OCI-M1 (cell line): ENCODE measurements around the gene TNS2.

Experiments used
- DNase-seq: peaks from one replicate; lab custom pipeline; 2025; lab: John Stamatoyannopoulos, UW

The TNS2 gene

DNA sequence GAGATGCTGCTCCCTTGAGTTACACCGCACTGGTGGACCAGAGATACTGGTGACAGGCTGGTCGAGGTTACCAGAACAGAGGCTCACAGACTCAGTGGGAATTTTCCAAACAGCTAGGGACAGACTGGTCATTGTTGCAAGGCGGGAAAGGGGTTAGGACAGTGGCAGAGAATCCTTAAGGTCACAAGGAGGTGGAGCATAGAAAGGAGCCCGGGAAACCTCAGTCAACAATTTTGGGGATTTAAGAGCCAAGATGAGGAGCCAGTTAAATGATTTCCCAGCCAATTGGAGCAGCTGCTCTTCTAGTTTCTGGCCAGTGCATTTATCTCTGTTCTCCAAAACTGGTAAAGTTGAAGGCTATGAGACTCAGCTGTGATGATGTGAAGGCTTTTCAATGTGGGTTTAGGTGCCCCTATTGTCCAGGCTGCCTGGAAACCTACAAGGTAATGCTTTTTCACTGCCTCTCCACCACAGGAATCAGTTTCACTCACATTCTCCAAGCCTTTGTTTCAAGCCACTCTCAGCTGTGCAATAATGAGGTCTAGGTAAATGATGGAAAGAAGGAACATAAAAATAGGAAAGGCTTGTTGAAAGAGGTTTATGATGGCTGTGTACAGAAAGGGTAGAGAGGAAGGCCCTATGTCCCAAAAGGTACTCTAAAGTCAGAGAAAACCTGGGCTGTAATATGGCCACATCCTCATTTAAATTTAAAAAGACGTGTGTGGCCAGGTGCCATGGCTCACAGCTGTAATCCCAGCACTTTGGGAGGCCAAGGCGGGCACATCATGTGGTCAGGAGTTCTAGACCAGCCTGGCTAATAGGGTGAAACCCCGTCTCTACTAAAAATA is 7.0 kb upstream of the TNS2 start:
- no peak for DNase-seq

DNA sequence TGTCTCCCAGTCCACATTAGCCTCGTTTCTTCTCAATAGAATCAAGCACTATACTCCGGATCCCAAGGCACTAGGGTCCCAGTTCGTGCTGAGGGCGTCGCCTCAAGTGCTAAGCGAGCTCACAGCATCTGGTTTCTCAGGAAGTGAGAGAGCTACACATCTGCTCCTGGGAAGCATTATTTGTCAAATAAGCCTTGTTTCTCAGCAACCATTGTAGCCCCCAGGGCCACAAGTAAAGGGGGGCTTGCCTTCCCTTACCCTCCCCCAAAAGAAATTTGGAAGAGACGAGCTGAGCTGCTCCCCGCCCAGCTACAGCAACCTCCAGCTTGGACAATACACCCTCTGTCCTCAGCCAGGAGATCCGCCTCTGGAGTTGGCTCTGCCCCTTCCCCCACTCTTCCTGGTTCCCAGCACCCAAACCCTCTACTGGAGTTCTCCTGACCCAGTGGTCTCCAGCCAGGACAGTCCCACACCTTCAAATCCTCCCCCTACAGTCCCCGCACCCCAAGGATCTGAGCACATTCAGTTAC is 5.7 kb upstream of the TNS2 start:
- no peak for DNase-seq

DNA sequence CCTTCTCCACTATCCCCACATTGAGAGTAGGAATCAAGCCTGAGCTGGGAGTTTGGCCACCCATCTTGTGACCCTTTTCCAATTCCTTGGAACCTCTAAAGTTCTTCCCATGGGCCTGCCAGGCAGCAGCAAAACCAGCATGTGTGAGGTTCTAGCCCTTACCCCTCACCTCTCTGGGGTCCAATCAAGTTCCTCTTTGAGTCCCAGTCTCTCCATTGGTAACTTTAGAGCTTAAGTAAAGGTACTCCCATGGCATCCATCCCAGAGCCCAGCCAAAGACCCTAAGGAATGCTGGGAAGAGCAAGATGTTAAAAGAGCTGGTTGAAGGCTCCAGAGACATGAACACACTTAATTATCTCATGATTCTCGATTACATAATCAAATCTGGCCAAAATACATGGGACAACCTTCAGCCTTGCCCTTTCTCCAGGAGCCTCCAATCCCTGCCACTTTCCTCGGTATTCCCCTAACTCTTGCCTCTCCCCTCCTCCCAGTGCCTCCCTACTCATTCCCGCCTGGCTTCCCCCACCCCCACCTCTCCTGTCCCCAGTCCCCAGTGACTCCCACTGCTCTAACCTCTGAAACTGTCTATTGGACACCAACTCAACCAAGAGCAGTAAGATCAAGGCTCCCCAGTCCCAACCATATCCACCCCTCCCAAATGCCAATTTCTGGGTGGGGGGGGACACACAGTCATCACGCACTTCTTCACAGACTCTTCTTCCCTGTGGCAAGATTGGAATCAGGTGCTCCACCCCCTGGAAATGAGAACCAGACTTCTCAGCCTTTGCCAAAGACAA is 4.8 kb upstream of the TNS2 start:
- no peak for DNase-seq

DNA sequence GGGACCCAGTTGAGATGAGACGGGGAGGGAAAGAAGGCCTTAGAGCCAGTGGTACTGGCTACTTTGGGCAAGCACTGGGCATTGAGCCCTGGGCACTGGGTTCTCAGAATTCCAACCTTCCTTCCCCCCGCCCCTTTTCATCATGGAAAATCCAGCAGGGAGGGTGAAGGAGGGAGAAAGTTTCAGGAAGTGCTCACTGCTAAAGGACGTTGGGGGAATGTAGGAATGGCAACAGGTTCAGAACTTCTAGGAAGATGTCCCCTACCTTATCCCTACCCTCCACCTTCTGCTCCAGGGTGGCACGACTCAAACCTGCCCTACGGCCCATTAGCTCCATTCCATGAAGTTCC is 4.2 kb upstream of the TNS2 start:
- DNase-seq: no peak

DNA sequence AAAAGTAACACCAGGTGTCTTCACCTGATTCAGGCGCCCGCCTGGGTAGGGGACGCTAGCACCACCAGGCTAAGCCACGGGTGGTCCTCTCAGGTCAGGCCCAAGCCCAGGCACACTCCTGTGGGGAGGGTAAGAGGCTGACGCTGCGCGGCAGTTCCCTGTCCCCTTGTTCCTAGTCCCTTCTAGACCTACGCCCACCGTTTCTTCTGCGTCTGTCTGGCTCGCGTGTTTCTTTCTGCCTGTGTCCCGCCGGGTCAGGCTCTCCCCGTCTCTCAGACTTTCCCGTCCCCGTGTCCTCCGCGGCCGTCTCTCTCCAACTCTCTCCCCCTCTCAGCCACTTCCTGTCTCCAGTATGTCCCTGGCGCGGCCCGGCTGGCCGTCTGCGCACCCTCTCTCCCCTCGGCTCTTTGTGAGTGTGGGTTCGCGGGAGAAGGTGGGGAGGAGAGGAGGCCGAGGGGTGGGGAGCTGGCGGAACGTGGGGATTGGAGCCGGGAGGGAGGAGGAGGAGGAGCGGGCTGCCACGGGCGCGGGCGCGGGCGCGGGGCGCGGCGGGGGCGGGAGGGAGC is 3.1 kb upstream of the TNS2 start:
- peak; percentile 72 for DNase-seq

DNA sequence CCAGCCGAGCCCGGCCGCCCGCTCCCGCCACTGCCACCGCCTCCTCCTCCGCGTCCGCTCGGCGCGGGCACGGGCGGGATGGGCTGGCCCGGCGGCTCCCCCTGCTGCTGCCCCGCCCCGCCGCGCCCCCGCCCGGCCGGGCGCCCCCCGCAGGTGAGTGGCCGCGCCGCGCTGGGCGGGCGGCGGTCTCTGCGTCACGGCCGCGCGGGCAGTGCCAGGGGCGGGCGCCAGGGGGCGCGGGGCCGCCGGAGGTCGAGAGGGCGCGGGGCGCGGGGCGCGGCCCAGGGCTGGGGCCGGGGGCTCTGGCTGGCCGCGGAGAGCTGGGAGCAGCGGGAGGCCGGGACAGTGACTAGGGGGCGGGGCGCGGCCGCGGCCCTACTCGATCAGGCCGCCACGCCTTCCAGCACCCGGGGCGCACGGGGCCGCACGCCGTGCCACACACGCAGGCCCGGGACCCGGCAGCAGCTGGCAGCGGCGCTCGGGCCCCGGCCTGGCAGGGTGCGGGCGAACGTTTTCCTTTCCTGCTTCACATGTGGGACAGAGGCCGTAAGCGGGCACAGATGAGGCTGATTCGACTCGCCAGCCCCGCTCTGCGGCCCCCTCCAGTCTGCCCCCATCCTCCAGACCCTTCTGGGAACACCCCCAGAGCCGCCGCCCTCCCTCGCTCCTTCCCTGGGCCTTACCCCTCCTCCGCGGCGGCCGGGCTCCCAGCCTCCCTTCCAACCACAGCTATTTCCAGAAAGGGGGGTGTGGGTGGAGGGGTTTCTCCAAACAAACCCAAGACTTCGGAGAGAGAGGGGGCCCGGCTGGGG is 2.4 kb upstream of the TNS2 start:
- peak; percentile 72 for DNase-seq

DNA sequence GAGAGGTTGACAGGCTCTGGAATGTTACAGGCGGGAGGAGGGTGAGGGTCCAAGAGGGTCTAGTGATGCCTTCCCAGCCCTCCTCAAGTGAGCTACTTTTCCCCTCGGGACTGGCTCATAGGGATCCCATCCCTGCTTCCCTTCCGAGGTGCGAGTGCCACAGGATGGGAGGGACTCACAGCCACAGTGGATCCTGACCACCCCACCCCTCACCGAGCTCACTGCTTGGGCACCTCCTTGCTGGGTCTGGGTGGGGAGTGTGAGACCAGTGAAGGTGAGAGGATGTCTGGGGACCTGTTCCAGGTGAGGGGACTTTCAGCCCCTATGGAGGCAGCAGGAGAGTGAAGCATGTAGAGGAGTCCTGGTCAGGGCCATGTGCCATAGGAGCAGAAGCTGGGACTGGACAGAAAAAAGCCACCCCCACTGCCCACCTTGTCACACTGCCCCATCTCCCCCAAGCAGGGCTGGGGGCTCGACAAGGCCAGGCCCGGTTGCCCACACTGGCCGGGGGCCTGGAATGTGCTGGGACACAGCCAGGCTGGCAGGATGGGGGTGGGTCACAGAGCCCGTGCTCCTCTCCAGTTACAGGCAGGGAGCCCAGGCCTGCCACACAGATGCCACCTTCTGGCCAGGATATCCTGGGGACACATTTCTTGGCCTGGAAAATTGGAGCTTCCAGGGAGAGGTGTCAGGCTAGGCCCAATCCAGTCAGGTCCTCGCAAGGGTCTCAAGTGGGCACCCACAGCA is 1.7 kb upstream of the TNS2 start:
- DNase-seq: no peak

DNA sequence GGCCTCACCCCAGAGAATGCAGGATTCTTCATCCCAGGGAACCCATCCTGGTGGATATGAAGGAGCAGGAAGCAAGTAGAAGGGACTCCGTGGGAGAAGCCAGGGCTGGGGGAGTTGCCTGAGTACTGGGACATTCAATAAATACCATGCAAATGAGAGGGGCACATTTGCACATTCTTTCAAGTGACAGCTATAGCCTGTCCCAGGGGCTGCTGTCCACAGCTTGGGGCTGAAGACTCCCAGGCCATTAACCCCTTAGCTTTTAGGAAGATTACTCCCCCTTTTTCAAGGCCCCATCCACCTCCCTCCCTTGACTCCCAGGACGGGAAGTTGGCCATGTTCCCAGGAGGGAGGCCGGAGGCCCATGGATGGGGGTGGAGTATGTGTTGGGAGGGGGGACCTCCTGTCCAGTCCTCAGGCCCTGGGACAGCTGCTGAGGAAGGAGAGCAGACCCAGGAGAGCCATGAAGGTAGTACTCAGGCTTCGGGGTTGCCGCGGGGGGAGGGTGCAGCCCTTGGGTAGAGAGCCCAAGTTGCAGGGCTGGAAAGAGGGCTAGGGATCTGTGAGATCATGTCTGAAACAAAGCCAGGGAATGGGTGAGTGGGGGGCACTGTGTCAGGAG is 974 bp upstream of the TNS2 start:
- DNase-seq: no peak

DNA sequence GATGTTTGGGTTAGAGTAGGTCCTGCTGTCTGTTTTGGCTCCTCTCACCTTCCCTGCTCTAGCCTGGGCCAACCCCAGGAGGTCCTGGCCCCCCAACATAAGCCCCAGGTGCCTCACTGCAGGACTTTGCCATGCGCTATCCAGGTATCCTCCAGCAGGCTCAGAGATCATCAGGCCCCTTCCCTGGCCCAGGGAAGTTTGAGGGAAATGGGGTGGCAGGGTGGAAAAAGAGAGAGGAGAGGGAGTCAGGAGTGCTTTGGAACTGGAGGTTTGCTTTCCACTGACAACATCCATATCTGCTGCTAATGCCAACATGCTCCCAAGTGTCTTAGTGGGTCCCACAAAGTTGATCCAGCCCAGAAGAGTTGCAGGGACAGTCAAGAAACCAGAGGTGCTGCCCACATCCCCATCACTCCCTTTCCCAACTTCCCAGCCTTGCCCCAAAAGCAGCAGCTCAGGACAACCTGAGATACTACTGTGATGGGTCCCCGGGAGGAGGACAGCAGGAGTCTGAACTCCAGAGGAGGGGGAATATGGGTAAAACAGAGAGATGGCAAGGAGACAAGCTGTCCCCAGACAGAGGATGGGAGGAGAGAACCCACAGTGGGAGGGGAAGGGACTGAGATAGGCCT is 677 bp downstream of the TNS2 start:
- DNase-seq: no peak

DNA sequence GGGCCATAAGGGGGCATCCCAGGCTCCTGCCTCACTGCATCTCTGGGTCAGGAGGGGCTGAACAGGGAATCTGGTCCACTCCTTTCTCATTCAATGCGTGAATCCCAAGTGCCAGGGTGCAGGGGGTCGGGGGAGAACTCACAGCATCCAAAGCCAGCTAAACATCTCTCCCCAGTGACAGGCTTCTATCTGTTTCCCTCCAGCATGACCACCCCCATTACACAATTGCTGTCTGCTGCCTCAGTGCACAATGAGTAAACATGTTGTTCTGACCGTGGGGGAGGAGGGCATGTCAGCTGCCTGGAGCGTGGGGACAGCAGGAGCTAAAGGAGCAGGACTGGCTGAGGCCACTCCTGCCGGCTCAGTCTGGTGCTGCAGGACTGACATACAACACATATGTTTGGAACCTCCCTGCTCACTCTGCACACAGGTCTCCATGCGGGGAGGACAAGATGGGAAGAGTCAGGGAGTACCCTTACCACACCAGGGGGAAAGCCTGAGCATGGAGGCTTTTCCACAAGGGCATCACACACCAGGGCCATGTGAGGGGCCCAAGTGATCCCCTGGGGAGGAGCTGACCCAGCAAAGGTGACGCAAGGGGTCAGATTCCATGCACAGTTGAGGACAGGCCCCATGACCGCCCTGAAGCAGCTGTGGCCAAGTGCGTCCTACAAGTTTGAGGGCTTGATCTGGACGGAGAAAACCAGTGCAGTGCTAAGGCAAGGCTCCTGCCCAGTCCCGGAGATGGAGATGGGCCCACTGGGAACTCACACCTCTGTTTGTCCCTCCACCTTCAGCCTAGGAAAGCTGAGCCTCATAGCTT is 1.4 kb downstream of the TNS2 start:
- peak; percentile 60 for DNase-seq

DNA sequence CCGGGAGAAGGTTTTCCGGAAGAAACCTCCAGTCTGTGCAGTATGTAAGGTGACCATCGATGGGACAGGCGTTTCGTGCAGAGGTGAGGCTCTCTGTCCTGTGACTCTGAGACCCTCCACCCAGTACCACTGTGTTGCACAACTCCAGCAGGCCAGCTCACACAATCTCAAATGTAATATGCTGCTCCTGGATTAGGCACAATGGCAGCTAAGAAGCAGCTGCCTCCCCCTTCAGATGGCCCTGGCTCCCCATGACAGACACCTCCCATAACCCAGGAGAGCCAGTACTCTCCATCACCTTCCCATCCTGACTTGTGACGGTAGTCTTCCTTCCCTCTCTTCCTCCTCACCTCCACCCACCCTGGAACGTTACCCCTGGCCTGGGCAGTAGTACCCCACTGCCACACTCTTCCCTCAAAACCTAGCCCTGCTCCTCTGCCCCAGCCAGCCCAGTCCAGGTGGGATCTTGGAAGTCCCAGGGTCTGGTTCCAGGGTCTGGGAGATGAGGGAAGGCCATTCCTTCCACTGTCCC is 2.1 kb downstream of the TNS2 start:
- no peak for DNase-seq

DNA sequence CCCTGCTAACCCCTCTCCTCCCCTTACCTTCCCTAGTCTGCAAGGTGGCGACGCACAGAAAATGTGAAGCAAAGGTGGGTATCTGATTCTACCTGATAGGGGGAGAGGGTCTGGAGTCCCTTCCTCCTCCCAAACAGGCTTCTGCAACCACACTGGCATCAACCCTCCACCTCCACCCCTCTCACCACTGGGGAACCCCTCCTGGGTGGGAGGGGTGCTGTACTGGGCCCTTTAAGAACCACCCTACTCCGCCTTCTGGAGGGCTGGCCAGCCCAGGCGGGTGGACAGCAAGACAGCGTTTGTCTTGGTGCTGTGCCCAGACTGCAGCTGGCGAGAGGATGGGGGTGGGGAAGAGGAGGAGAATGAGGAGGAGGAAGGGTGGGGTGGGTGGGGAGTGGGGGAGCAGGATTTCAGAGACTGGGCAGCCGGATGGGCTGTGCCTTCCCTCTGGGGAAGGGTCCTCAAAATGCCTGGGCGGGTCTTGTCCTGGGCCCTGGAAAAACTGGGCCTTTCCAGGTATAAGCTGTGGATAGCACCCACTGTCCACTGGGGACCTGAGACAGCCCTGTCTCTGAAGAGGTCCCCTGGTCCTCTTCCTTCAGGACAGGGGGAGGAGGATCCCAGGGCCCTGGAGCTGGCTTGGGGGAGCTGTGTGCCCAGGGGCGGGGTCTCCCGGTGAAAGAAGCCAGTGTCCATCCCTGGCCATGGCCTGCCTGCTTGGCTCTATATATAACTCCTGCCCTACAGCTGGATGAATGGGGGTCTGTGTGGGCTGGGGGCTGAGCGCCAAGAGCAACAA is 2.8 kb downstream of the TNS2 start:
- DNase-seq: no peak

DNA sequence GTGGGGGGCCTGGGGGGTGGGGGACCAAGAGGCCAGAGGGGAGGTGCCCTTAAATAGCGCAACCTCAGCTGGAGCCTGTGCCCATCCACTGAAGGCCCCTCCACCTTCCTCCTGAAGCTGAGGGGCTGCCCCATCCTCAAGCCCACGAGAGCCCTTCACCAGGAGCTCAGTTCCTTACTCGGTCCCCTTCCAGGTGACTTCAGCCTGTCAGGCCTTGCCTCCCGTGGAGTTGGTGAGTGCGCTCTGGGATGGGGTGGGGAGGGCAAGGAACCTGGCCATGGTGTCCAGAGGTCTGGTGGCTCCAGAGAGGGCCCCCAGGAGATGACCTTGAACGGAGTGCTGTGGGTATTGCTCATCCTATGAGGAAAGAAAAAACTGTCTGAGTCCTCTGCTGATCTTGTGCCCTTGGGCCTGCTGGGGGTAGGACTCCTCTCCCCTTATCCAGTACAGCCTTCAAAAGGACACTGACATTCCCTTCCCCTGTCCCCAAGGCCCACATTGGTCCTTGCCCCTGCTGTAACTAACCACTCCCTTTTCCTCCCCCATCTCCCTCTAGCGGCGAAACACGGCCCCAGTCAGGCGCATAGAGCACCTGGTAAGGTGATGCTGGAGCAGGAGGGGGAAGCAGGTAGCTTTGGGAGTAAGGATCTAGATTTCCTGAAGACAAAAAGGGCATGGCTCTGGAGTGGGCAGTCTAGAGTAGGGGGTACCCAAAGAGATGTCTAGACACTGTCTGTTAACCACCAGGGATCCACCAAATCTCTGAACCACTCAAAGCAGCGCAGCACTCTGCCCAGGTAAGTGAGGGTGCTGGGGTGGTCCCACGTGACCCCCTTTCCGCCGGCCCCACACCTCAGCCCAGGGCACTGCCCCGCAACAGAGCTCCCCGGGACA is 3.6 kb downstream of the TNS2 start:
- DNase-seq: peak; percentile 46

DNA sequence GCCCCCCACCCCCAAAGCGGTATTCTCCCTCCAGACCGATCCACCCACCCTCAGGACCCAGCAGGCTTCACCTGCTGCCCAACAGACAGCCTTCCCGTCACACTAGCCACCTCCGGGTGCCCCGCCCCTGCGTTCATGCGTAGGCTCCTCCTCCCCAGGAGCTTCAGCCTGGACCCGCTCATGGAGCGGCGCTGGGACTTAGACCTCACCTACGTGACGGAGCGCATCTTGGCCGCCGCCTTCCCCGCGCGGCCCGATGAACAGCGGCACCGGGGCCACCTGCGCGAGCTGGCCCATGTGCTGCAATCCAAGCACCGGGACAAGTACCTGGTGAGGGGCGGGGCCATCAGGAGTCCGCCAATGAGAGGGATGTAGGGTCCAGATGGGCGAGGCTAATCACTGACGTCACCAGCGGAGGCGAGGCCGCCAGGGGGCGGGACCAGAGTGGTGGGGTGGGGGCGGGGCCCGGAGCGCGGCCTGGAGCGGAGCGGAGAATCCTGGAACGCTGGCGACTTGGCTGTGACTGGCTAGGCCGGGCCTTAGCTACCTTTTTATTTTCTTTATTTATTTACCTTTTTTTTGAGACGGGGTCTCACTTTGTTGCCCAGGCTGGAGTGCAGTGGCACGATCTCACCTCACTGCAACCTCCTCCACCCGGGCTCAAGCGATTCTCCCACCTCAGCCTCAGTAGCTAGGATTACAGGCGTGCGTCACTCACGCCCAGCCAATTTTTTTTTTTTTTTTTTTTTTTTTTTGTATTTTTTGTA is 4.4 kb downstream of the TNS2 start:
- peak; percentile 92 for DNase-seq

DNA sequence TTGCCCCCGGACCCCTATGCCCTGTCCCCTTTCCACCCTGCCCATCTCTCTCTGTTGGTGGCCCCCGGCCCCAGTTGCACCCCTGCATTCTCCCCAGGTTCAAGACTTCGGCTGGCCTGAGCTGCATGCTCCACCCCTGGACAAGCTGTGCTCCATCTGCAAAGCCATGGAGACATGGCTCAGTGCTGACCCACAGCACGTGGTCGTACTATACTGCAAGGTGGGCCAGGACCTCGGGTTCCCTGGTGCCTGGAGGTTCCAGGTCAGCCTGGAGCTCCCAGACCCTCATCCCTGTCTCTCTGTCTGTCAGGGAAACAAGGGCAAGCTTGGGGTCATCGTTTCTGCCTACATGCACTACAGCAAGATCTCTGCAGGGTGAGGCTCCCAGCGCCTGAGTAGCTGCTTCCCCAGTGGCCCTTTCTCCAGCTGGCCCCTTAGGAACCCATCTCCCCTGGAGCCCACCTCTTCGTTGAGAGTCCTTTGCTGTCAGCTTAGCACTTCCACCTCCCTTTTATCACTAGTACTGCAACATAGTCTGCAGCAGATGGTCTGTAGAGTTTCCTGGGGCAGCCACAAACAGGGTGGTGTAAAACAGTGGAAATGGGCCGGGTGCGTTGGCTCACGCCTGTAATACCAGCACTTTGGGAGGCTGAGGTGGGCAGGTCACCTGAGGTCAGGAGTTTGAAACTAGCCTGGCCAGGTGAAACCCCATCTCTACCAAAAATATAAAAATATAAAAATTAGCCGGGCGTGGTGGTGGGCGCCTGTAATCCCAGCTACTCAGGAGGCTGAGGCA is 5.8 kb downstream of the TNS2 start:
- no peak for DNase-seq

DNA sequence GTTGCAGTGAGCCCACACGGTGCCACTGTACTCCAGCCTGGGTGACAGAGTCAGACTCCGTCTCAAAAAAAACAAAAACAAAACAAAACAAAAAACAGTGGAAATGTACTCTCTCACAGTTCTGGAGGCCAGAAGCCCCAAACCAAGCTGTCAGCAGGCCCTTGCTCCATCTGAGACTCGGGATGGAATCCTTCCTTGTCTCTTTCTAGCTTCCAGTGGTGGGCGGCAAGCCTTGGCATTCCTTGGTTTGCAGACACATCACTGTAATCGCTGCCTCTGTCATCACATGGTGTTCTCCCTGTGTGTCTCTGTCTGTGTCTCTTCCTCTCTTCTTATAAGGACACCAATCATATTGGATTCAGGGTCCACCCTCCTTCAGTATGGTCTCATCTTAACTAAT is 6.4 kb downstream of the TNS2 start:
- DNase-seq: no peak
